HG02943 (cell line): ENCODE data around the gene CAV1.

Experiments used
- ATAC-seq: cut with Tn5 transposase; IDR thresholded peaks from one replicate; pipeline ENCODE4 v1.9.1; 2021; ENCODE audit warnings: mild to moderate bottlenecking, low read depth, moderate library complexity; ENCODE audit not compliant: unreplicated experiment

Gene CAV1

GRCh38 chr7:116527521-116527920 lies 2.7 kb downstream of the CAV1 start:
- ATAC-seq = no peak

GRCh38 chr7:116528008-116528789 lies 3.4 kb downstream of the CAV1 start:
- no peak for ATAC-seq

GRCh38 chr7:116529250-116529649 lies 4.4 kb downstream of the CAV1 start:
- ATAC-seq = no peak

GRCh38 chr7:116530107-116530820 lies 5.4 kb downstream of the CAV1 start:
- no peak for ATAC-seq

- ATAC-seq = no peak
Measured at GRCh38 chr7:116532102-116532688, 7.4 kb downstream of the CAV1 start.

GRCh38 chr7:116534790-116535189 lies 10.0 kb downstream of the CAV1 start:
- ATAC-seq = no peak

GRCh38 chr7:116535416-116535815 lies 10.6 kb downstream of the CAV1 start:
- no peak for ATAC-seq

- no peak for ATAC-seq
Measured at GRCh38 chr7:116538138-116538537, 13.3 kb downstream of the CAV1 start.

- no peak for ATAC-seq
Measured at GRCh38 chr7:116539879-116540278, 15.0 kb downstream of the CAV1 start.

- ATAC-seq = no peak
Measured at GRCh38 chr7:116540743-116541142, 15.9 kb downstream of the CAV1 start.

- no peak for ATAC-seq
Measured at GRCh38 chr7:116541951-116542350, 17.1 kb downstream of the CAV1 start.

GRCh38 chr7:116542618-116543017 lies 17.8 kb downstream of the CAV1 start:
- no peak for ATAC-seq

- no peak for ATAC-seq
Measured at GRCh38 chr7:116543664-116544063, 18.8 kb downstream of the CAV1 start.

GRCh38 chr7:116544487-116544886 lies 19.7 kb downstream of the CAV1 start:
- no peak for ATAC-seq

- no peak for ATAC-seq
Measured at GRCh38 chr7:116545411-116545993, 20.7 kb downstream of the CAV1 start.

GRCh38 chr7:116546054-116546453 lies 21.2 kb downstream of the CAV1 start:
- no peak for ATAC-seq

- ATAC-seq = no peak
Measured at GRCh38 chr7:116546916-116547315, 22.1 kb downstream of the CAV1 start.

- no peak for ATAC-seq
Measured at GRCh38 chr7:116547347-116547746, 22.5 kb downstream of the CAV1 start.

- ATAC-seq = peak; percentile 93
Measured at GRCh38 chr7:116548506-116548905, 23.7 kb downstream of the CAV1 start.

- no peak for ATAC-seq
Measured at GRCh38 chr7:116549370-116549769, 24.5 kb downstream of the CAV1 start.

- no peak for ATAC-seq
Measured at GRCh38 chr7:116551692-116552091, 26.9 kb downstream of the CAV1 start.
